Activated naive CD4-positive, alpha-beta T cell treated with anti-CD3 and anti-CD28 coated beads, Interleukin-2, amount 50 U/mL, for 72 hours (primary cell): ENCODE results near the gene SYNE3. TPM values are rescaled to one million over a fixed set of nuclear protein-coding genes. Genes with fewer than 3 reads are reported as not detected.

ENCODE experiments used
- ATAC-seq, 2 donors: fragments of 150-1000 bp; cut with Tn5 transposase; 2 replicates each; pipeline ENCODE4 v1.10.0; 2021; ENCODE audit warnings: mild to moderate bottlenecking in 2 of 2, moderate library complexity in 2 of 2
- DNase-seq, 2 donors: peaks; one replicate each; pipeline ENCODE4 v3.0.0; 2021 to 2022; ENCODE audit warnings: low spot score in 2 of 2
- H3K27ac Mint-ChIP-seq, 2 donors: one replicate each; pipeline ENCODE4 v1.8.0; 2022; ENCODE audit warnings: mild to moderate bottlenecking in 2 of 2, mixed read lengths in 2 of 2
- H3K36me3 Mint-ChIP-seq, 2 donors: one replicate each; pipeline ENCODE4 v1.8.0; 2022; ENCODE audit warnings: mixed read lengths in 2 of 2
- H3K9me3 Mint-ChIP-seq, 2 donors: one replicate each; pipeline ENCODE4 v1.8.0; 2022; ENCODE audit warnings: mixed read lengths in 2 of 2
- total RNA-seq, 2 donors: library from RNA; stranded (reverse); gene quantifications; one replicate each; pipeline ENCODE4 v1.2.3, GENCODE V29; 2022

The SYNE3 gene
- total RNA-seq, 2 donors from 2014 or later: 9.9 to 73.8 TPM

- Mint-ChIP-seq H3K27ac (no peak overlapping the region), H3K9me3 (no peaks in the 10 kb centered on the region), H3K36me3 (peaks cover 0 to 4% of the 10 kb centered on the region in 2 donors)
- DNase-seq: no peak
- ATAC-seq: peak; percentile 35 to 73
These were observed 29.2 kb upstream of the SYNE3 start for GRCh38 chr14:95545515-95546168.

GRCh38 chr14:95544588-95544987, 28.1 kb upstream of the SYNE3 start:
- no peak for DNase-seq
- Mint-ChIP-seq H3K36me3 (peaks cover 0 to 4% of the 10 kb centered on the region in 2 donors), H3K27ac (peak overlapping the region in 1 of 2 donors; percentile 62), H3K9me3 (no peaks in the 10 kb centered on the region)
- no peak for ATAC-seq

GRCh38 chr14:95543021-95543420, 26.6 kb upstream of the SYNE3 start:
- DNase-seq (no peak), ATAC-seq (no peak)
- Mint-ChIP-seq H3K36me3 (no peaks in the 10 kb centered on the region), H3K27ac (no peak overlapping the region), H3K9me3 (no peaks in the 10 kb centered on the region)

GRCh38 chr14:95541932-95542930, 25.8 kb upstream of the SYNE3 start:
- Mint-ChIP-seq H3K9me3 (no peaks in the 10 kb centered on the region), H3K36me3 (no peaks in the 10 kb centered on the region), H3K27ac (no peak overlapping the region)
- DNase-seq (no peak), ATAC-seq (no peak)

GRCh38 chr14:95541346-95541745, 24.9 kb upstream of the SYNE3 start:
- ATAC-seq: no peak
- no peak for DNase-seq
- no peaks in the 10 kb centered on the region for H3K36me3 Mint-ChIP-seq
- H3K9me3 Mint-ChIP-seq: no peaks in the 10 kb centered on the region
- no peak overlapping the region for H3K27ac Mint-ChIP-seq

GRCh38 chr14:95540236-95540855, 23.9 kb upstream of the SYNE3 start:
- ATAC-seq (no peak), DNase-seq (no peak)
- no peaks in the 10 kb centered on the region for H3K9me3 Mint-ChIP-seq
- no peak overlapping the region for H3K27ac Mint-ChIP-seq
- H3K36me3 Mint-ChIP-seq: peaks cover 8% of the 10 kb centered on the region in 2 donors

- DNase-seq (no peak), ATAC-seq (no peak)
- peaks cover 11 to 15% of the 10 kb centered on the region in 2 donors for H3K36me3 Mint-ChIP-seq
- H3K27ac Mint-ChIP-seq: no peak overlapping the region
- no peaks in the 10 kb centered on the region for H3K9me3 Mint-ChIP-seq
These were observed 22.5 kb upstream of the SYNE3 start for GRCh38 chr14:95538801-95539509.

- no peak overlapping the region for H3K27ac Mint-ChIP-seq
- DNase-seq: no peak
- no peak for ATAC-seq
- peaks cover 25 to 28% of the 10 kb centered on the region in 2 donors for H3K36me3 Mint-ChIP-seq
- no peaks in the 10 kb centered on the region for H3K9me3 Mint-ChIP-seq
These were observed 21.0 kb upstream of the SYNE3 start for GRCh38 chr14:95537298-95538089.

GRCh38 chr14:95536671-95537070, 20.2 kb upstream of the SYNE3 start:
- H3K9me3 Mint-ChIP-seq: no peaks in the 10 kb centered on the region
- H3K36me3 Mint-ChIP-seq: peaks cover 34 to 35% of the 10 kb centered on the region in 2 donors
- no peak for ATAC-seq
- H3K27ac Mint-ChIP-seq: no peak overlapping the region
- DNase-seq: no peak

GRCh38 chr14:95536036-95536593, 19.7 kb upstream of the SYNE3 start:
- no peaks in the 10 kb centered on the region for H3K9me3 Mint-ChIP-seq
- no peak for ATAC-seq
- peaks cover 35 to 39% of the 10 kb centered on the region in 2 donors for H3K36me3 Mint-ChIP-seq
- H3K27ac Mint-ChIP-seq: peak overlapping the region; percentile 99
- no peak for DNase-seq

- no peak for ATAC-seq
These were observed 19.0 kb upstream of the SYNE3 start for GRCh38 chr14:95535226-95536021.

GRCh38 chr14:95534299-95535225, 18.1 kb upstream of the SYNE3 start, which contains the start of gene GLRX5:
GLRX5 (plus strand) TSS chr14:95535050; CDS start chr14:95535090, 40 bp downstream.
- Mint-ChIP-seq H3K27ac (peak within 1 kb of the TSS; percentile 99), H3K9me3 (no peaks in the 10 kb centered on the region), H3K36me3 (peaks cover 35 to 52% of the 10 kb centered on the region in 2 donors)
- DNase-seq (peak; percentile 95 to 99), ATAC-seq (peak; percentile 91 to 92)

More at GRCh38 chr14:95535226-95536021, 19.0 kb upstream of the SYNE3 start:
- H3K27ac Mint-ChIP-seq: peak overlapping the region; percentile 99
- no peaks in the 10 kb centered on the region for H3K9me3 Mint-ChIP-seq
- H3K36me3 Mint-ChIP-seq: peaks cover 35 to 45% of the 10 kb centered on the region in 2 donors
- no peak for DNase-seq

- Mint-ChIP-seq H3K36me3 (peaks cover 35 to 52% of the 10 kb centered on the region in 2 donors), H3K9me3 (no peaks in the 10 kb centered on the region), H3K27ac (peak overlapping the region; percentile 98 to 99)
- ATAC-seq (no peak), DNase-seq (no peak)
These were observed 17.4 kb upstream of the SYNE3 start for GRCh38 chr14:95533822-95534221.

- H3K9me3 Mint-ChIP-seq: no peaks in the 10 kb centered on the region
- peaks cover 35 to 52% of the 10 kb centered on the region in 2 donors for H3K36me3 Mint-ChIP-seq
- DNase-seq: no peak
- ATAC-seq: no peak
- H3K27ac Mint-ChIP-seq: peak overlapping the region; percentile 98 to 99
These were observed 17.0 kb upstream of the SYNE3 start for GRCh38 chr14:95533391-95533821.
